ENCODE results near the gene WNT9A.

Gene WNT9A

DNA sequence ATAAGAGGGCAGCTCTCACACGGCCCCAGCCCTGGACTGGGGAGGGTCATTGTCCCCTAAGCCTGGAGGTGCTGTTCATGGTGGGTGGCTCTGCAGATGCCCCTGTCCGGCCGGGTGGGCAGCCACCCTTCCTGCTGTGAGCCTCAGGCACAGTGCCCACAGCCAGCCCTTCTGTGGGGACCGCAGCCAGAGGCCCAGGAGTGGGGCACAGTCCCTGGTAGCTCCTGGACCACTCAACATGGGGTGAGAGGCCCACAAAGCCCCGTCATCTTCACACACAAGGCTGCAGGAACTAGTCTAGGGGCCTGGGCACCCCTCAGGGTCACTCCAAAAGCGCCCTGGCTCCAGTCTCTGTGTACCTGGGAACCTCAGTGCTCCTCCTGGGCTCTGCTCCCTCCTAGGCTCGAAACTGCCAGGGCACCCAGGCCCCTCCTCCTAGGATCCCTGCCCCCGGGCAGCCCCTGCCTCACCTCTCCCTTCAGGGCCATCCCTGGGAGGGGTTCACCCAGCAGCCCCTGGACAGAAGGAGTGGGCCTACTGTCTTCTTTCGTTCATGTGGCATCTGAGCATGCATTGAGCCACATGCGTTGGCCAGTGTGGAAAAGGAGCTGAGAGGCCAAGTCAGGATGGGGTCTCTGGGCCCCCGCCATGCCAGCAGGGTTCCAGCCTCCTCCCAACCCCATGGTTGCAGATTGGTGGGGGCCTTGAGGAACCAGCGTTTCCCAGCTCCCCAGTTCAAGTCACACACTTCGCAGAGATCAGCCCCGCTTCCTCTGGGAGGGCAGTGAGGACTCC lies 43.0 kb downstream of the WNT9A start:
- no peak for DNase-seq (ENCODE audit: low spot score)
- no peak for TF ChIP-seq CTCF (IDR thresholded peaks at IDR 0.05; ENCODE audit: extremely low read depth, missing control alignments)

- no peak for DNase-seq (ENCODE audit: low spot score)
- TF ChIP-seq CTCF (IDR thresholded peaks at IDR 0.05; ENCODE audit: extremely low read depth, missing control alignments) = no peak
These were observed 43.9 kb downstream of the WNT9A start for GRCh38 chr1:227903614-227904501.

GRCh38 chr1:227903061-227903521 lies 44.6 kb downstream of the WNT9A start:
- no peak for DNase-seq (ENCODE audit: low spot score)
- no peak for TF ChIP-seq CTCF (IDR thresholded peaks at IDR 0.05; ENCODE audit: extremely low read depth, missing control alignments)

DNA sequence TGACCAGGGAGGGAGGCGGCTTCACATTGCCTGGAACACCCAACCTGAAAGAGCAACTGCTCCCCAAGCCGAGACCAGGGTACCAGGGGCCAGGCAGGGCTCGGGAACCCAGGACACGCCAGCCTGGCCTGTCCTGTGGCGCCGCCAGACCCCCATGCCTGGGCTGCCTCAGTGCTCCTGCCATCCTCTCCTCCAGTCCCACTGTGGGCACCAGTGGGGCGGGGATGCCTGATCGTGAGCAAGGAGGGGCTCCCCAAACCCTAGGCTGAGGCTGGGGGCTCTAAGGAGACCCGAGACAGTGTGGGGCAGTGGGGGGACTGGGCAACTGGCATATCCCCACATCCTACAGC lies 45.1 kb downstream of the WNT9A start:
- no peak for DNase-seq (ENCODE audit: low spot score)
- TF ChIP-seq CTCF (IDR thresholded peaks at IDR 0.05; ENCODE audit: extremely low read depth, missing control alignments) = no peak

GRCh38 chr1:227901906-227902640 lies 45.7 kb downstream of the WNT9A start:
- no peak for DNase-seq (ENCODE audit: low spot score)
- no peak for TF ChIP-seq CTCF (IDR thresholded peaks at IDR 0.05; ENCODE audit: extremely low read depth, missing control alignments)

GRCh38 chr1:227901239-227901905 lies 46.4 kb downstream of the WNT9A start:
- TF ChIP-seq CTCF (IDR thresholded peaks at IDR 0.05; ENCODE audit: extremely low read depth, missing control alignments) = no peak
- DNase-seq (ENCODE audit: low spot score) = no peak

Data from GM20000 (cell line).